Mucosa of descending colon (tissue), 3 donors: ENCODE measurements around the gene INHBA. TPM values are rescaled to one million over a fixed set of nuclear protein-coding genes. Genes with fewer than 3 reads are reported as not detected.

Source experiments
- ATAC-seq: fragments of 200-7000 bp; cut with Tn5 transposase; one replicate; pipeline ENCODE4 v1.9.1; 2020; ENCODE audit warnings: mild to moderate bottlenecking, moderate library complexity
- DNase-seq, 3 donors: peaks; one replicate each; pipeline ENCODE4 v3.0.0-alpha.2; 2020
- H3K36me3 ChIP-seq: fragments of 200-600 bp; one replicate; pipeline ENCODE4 v1.8.0; 2021; ENCODE audit warnings: low read depth, mild to moderate bottlenecking
- H3K4me1 ChIP-seq: fragments of 200-600 bp; one replicate; pipeline ENCODE4 v1.8.0; 2021; ENCODE audit warnings: low read depth, mild to moderate bottlenecking
- H3K4me3 ChIP-seq: fragments of 200-600 bp; one replicate; pipeline ENCODE4 v1.8.0; 2021; ENCODE audit warnings: mild to moderate bottlenecking
- H3K9me3 ChIP-seq: fragments of 200-600 bp; one replicate; pipeline ENCODE4 v1.8.0; 2021; ENCODE audit warnings: mild to moderate bottlenecking
- intact Hi-C, 2 donors: fragments of 100-400 bp; cut with DNase I in 1 of 2; cut with micrococcal nuclease in 1 of 2; formaldehyde crosslinking; loops; one replicate each; pipeline versions ENCODE4 v1.11.0 to v1.11.1; 2022; cut with DNase I, micrococcal nuclease
- total RNA-seq, 3 donors: library from RNA; stranded (reverse); fragmentation: NEBNext Ultra II Directional in 2 of 3; extraction: Animal tissue kit (Norgen Biotek cat#: 25700) in 2 of 3; gene quantifications; one replicate each; pipeline versions ENCODE4 v1.2.1 to v1.2.4, GENCODE V29; 2021 to 2023
- TF ChIP-seq, protein P1 (sequence below): fragments of 200-600 bp; IDR thresholded peaks from one replicate; pipeline ENCODE4 v1.8.0; 2022; ENCODE audit warnings: antibody characterized with exemption, mild to moderate bottlenecking
- donor health status: DM: no; HTN: no; CAD: no; lungs with moderate emphysema.
- donor health status: DM: no; HTN: no; CAD: no.
- donor health status: DM: no; HTN: yes; CAD: no.

Gene INHBA
- total RNA-seq, 3 donors from 2014 or later: 0.28 to 1.2 (median 0.35) TPM

DNA sequence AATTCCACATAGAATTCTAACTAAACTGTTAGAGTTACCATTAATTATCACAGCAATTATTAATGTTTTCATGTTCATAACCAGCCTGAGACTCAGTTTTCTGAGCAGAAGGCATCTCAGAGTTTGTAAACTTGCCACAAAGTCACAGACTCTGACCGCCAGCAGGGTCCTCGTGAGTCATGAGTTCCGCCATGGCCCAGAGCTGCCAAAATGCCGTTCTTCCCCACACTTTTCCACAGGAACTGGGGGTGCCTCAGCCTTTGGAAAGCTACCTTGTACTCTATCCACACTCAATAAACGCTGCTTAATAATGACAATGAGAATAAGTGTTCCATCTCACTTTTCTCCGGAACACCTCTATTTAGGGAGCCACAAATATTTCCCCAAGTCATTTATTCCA, 22.1 kb upstream of the INHBA start:
- H3K4me1 ChIP-seq: no peaks in the 10 kb centered on the region
- DNase-seq: no peak
- ATAC-seq: no peak
- no peak overlapping the region for H3K4me3 ChIP-seq
- no peaks in the 10 kb centered on the region for H3K36me3 ChIP-seq
- no peaks in the 10 kb centered on the region for H3K9me3 ChIP-seq
- intact Hi-C loops: no loop called here
- TF ChIP-seq, protein P1, sequence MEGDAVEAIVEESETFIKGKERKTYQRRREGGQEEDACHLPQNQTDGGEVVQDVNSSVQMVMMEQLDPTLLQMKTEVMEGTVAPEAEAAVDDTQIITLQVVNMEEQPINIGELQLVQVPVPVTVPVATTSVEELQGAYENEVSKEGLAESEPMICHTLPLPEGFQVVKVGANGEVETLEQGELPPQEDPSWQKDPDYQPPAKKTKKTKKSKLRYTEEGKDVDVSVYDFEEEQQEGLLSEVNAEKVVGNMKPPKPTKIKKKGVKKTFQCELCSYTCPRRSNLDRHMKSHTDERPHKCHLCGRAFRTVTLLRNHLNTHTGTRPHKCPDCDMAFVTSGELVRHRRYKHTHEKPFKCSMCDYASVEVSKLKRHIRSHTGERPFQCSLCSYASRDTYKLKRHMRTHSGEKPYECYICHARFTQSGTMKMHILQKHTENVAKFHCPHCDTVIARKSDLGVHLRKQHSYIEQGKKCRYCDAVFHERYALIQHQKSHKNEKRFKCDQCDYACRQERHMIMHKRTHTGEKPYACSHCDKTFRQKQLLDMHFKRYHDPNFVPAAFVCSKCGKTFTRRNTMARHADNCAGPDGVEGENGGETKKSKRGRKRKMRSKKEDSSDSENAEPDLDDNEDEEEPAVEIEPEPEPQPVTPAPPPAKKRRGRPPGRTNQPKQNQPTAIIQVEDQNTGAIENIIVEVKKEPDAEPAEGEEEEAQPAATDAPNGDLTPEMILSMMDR: no peak

DNA sequence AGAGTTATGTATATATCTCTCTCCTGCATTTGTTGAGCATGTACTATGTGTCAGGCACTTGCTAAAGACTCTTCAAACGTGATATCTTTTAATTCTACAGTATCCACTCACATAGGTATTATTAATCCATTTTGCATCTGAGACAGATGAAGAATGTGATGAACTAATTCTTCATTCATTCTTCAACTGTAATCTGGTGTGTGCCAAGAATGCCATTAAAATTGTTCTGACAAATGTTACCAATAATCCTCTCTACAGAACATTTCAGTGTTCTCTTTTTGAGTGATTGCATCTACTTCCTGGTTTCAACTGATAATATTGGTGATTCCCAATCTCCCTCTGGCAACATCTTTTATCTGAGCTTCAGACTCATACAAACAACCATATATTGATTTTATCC, 18.0 kb upstream of the INHBA start:
- H3K36me3 ChIP-seq: no peaks in the 10 kb centered on the region
- TF ChIP-seq, protein P1: no peak
- no peak for ATAC-seq
- intact Hi-C loops: no loop called here
- H3K4me3 ChIP-seq: no peak overlapping the region
- H3K4me1 ChIP-seq: no peaks in the 10 kb centered on the region
- H3K9me3 ChIP-seq: no peaks in the 10 kb centered on the region
- no peak for DNase-seq

DNA sequence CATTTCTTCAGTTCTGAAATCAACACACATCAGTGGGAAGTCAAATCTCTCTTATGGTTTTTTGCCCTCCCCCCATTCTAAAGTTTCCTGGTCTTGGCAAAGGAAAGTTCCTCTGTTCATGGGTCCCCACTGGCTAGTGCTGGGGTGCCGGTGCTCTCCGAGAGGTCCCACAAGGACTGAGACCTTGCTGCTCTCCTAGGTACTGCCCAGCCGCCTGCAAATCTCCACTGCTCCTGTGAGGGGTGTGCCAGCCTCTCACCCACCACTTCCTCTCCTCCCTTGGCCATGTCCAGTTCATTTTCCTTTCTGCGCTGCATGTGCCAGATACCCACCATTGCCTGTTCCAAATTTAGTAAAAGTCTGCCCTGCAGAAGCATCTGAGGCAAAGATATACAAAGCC, 17.2 kb upstream of the INHBA start:
- no peaks in the 10 kb centered on the region for H3K9me3 ChIP-seq
- DNase-seq (no peak), ATAC-seq (no peak)
- no peak overlapping the region for H3K4me3 ChIP-seq
- TF ChIP-seq, protein P1: no peak
- no peaks in the 10 kb centered on the region for H3K36me3 ChIP-seq
- no peaks in the 10 kb centered on the region for H3K4me1 ChIP-seq
- intact Hi-C loops: no loop called here

DNA sequence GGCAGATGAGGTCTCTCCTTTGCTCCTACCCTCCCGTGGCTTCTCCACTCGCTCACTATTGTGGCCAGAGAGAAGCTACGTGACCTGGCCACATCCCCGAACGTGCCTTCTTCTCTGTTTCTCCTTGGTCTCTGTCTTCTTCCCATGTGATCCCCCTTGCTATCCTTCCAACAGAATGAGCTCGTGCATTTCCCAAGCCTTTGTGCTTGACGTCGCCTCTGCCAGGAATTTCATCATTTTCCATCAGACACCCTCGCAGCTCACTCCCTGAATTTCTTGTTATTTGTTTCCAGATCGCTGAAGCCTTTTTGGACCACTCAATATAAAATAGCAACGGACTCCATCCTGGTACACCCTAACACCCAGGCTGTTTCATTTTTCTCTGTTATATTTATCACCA, 13.8 kb upstream of the INHBA start:
- Histone ChIP-seq H3K4me1 (no peaks in the 10 kb centered on the region), H3K36me3 (no peaks in the 10 kb centered on the region), H3K9me3 (no peaks in the 10 kb centered on the region), H3K4me3 (no peak overlapping the region)
- TF ChIP-seq, protein P1: no peak
- intact Hi-C loops: no loop called here
- DNase-seq (no peak), ATAC-seq (no peak)

- ATAC-seq: no peak
Measured at GRCh38 chr7:41715000-41715399, 12.1 kb upstream of the INHBA start.

More at GRCh38 chr7:41715000-41715399, 12.1 kb upstream of the INHBA start:
- TF ChIP-seq, protein P1: no peak
- intact Hi-C loops: no loop called here
- H3K4me1 ChIP-seq: no peaks in the 10 kb centered on the region
- no peak overlapping the region for H3K4me3 ChIP-seq
- no peak for DNase-seq
- H3K9me3 ChIP-seq: no peaks in the 10 kb centered on the region
- no peaks in the 10 kb centered on the region for H3K36me3 ChIP-seq
